NCI-H82 treated with DMSO at 0.1 percent for 48 hours (cell line): ENCODE data around the gene FSTL3.
"Not testable (repeated sequence)": the region's sequence is repeated elsewhere in the genome, so short reads cannot be mapped to it uniquely, and the experiment has no call there.

Experiments used
- DNase-seq: peaks from one replicate; lab custom pipeline; 2025; ENCODE audit not compliant: unreplicated experiment; lab: John Stamatoyannopoulos, UW

FSTL3 gene

GRCh38 chr19:681029-682019, 5.1 kb downstream of the FSTL3 start:
- no peak for DNase-seq

- DNase-seq = no peak
Observed at GRCh38 chr19:682678-683320, 6.6 kb downstream of the FSTL3 start.

GRCh38 chr19:685454-685931, 9.3 kb downstream of the FSTL3 start:
- DNase-seq = no peak

GRCh38 chr19:686589-687297, 10.6 kb downstream of the FSTL3 start:
- no peak for DNase-seq

GRCh38 chr19:687569-688166, 11.5 kb downstream of the FSTL3 start:
- no peak for DNase-seq

- no peak for DNase-seq
Observed at GRCh38 chr19:688214-688613, 12.0 kb downstream of the FSTL3 start.

GRCh38 chr19:688992-689391, 12.8 kb downstream of the FSTL3 start:
- DNase-seq = no peak

GRCh38 chr19:690203-690602, 14.0 kb downstream of the FSTL3 start:
- no peak for DNase-seq

- DNase-seq = no peak
Observed at GRCh38 chr19:694481-695351, 18.5 kb downstream of the FSTL3 start.

- DNase-seq = no peak
Observed at GRCh38 chr19:695352-695949, 19.3 kb downstream of the FSTL3 start, which contains the start of gene PRSS57. Gene PRSS57 (minus strand): TSS chr19:695452. CDS start chr19:695430, 22 bp downstream.

GRCh38 chr19:698529-698928, 22.3 kb downstream of the FSTL3 start:
- DNase-seq = not testable (repeated sequence)

- not testable (repeated sequence) for DNase-seq
Observed at GRCh38 chr19:699885-700284, 23.7 kb downstream of the FSTL3 start.

- not testable (repeated sequence) for DNase-seq
Observed at GRCh38 chr19:702847-703246, 26.7 kb downstream of the FSTL3 start.

- no peak for DNase-seq
Observed at GRCh38 chr19:703329-703650, 27.1 kb downstream of the FSTL3 start.

GRCh38 chr19:703651-704446, 27.7 kb downstream of the FSTL3 start:
- no peak for DNase-seq

GRCh38 chr19:704447-704741, 28.2 kb downstream of the FSTL3 start:
- DNase-seq = no peak

- no peak for DNase-seq
Observed at GRCh38 chr19:708154-709143, 32.3 kb downstream of the FSTL3 start, which contains the start of gene PALM. Gene PALM (plus strand): TSS chr19:708935. CDS start chr19:709147, 212 bp downstream.
